Measurements from ENCODE around the gene ZNF722. TPM values are rescaled to one million over a fixed set of nuclear protein-coding genes. Genes with fewer than 3 reads are reported as not detected.
"Not testable (repeated sequence)": the region's sequence is repeated elsewhere in the genome, so short reads cannot be mapped to it uniquely, and the experiment has no call there.

The ZNF722 gene
- total RNA-seq, result not detected

GRCh38 chr7:63998549-63998948 is at the start of gene ZNF722:
ZNF722 (plus strand) TSS chr7:63998849; CDS start chr7:63998962, 113 bp downstream.
- H3K9me3 ChIP-seq, result peaks cover 0 to 54% (median 2%) of the 10 kb centered on the region in 4 donors
- no peak for TF ChIP-seq POLR2A (IDR thresholded peaks at IDR 0.05)
- TF ChIP-seq, protein P1, sequence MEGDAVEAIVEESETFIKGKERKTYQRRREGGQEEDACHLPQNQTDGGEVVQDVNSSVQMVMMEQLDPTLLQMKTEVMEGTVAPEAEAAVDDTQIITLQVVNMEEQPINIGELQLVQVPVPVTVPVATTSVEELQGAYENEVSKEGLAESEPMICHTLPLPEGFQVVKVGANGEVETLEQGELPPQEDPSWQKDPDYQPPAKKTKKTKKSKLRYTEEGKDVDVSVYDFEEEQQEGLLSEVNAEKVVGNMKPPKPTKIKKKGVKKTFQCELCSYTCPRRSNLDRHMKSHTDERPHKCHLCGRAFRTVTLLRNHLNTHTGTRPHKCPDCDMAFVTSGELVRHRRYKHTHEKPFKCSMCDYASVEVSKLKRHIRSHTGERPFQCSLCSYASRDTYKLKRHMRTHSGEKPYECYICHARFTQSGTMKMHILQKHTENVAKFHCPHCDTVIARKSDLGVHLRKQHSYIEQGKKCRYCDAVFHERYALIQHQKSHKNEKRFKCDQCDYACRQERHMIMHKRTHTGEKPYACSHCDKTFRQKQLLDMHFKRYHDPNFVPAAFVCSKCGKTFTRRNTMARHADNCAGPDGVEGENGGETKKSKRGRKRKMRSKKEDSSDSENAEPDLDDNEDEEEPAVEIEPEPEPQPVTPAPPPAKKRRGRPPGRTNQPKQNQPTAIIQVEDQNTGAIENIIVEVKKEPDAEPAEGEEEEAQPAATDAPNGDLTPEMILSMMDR (IDR thresholded peaks at IDR 0.05), result no peak
- no peak for TF ChIP-seq EP300 (IDR thresholded peaks at IDR 0.05)
- H3K4me1 ChIP-seq, result no peaks in the 10 kb centered on the region
- WGBS, 2 donors, result 89 to 93% methylated on average over 10 of the region's 10 CpGs
- no peaks in the 10 kb centered on the region for H3K36me3 ChIP-seq
- no peaks in the 10 kb centered on the region for H3K27me3 ChIP-seq
- no peak within 1 kb of the TSS for H3K4me3 ChIP-seq
- DNase-seq (ENCODE audit: low spot score in 2 of 2), result no peak
- no peak within 1 kb of the TSS for H3K27ac ChIP-seq

GRCh38 chr7:63953181-63953580 is 45.5 kb upstream of the ZNF722 start:
- H3K27me3 ChIP-seq, result no peaks in the 10 kb centered on the region
- no peaks in the 10 kb centered on the region for H3K4me1 ChIP-seq
- H3K36me3 ChIP-seq, result no peaks in the 10 kb centered on the region
- WGBS, 2 donors, result 54 to 56% methylated on average over 2 of the region's 2 CpGs
- H3K27ac ChIP-seq, result no peak overlapping the region
- TF ChIP-seq EP300 (IDR thresholded peaks at IDR 0.05), result no peak
- TF ChIP-seq, protein P1 (IDR thresholded peaks at IDR 0.05), result no peak
- no peak for TF ChIP-seq POLR2A (IDR thresholded peaks at IDR 0.05)
- peaks cover 0 to 41% (median 0%) of the 10 kb centered on the region in 4 donors for H3K9me3 ChIP-seq
- DNase-seq (ENCODE audit: low spot score in 2 of 2), result no peak
- no peak overlapping the region for H3K4me3 ChIP-seq

DNA sequence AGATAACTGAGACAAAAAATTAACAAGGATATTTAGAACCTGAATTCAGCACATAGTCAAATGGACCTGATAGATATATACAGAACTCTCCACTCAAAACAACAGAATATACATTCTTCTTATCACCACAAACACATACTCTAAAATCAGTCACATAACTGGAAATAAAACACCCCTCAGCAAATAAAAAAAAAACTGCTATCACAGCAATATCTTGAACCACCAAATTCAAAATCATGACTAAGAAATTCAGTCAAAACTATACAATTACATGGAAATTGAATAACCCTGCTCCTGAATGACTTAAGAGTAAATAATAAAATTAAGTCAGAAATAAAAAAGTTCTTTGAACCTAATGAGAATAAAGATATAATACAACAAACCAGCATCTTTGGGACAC is 30.0 kb upstream of the ZNF722 start:
- Histone ChIP-seq H3K4me1 (no peaks in the 10 kb centered on the region), H3K9me3 (peaks cover 0 to 8% (median 0%) of the 10 kb centered on the region in 4 donors), H3K27me3 (no peaks in the 10 kb centered on the region), H3K27ac (no peak overlapping the region), H3K36me3 (no peaks in the 10 kb centered on the region), H3K4me3 (no peak overlapping the region)
- DNase-seq (ENCODE audit: low spot score in 2 of 2), result no peak
- TF ChIP-seq EP300 (IDR thresholded peaks at IDR 0.05) (no peak), POLR2A (IDR thresholded peaks at IDR 0.05) (no peak)
- TF ChIP-seq, protein P1 (IDR thresholded peaks at IDR 0.05), result no peak

DNA sequence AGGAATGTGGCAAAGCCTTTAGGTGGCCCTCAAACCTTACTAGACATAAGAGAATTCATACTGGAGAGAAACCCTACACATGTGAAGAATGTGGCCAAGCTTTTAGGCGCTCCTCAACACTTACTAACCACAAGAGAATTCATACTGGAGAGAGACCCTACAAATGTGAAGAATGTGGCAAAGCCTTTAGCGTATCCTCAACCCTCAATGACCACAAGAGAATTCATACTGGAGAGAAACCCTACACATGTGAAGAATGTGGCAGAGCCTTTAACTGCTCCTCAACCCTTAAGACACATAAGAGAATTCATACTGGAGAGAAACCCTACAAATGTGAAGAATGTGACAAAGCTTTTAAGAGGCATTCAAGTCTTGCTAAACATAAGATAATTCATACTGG is 16.8 kb downstream of the ZNF722 start:
- 64 to 78% methylated on average over 2 of the region's 2 CpGs for WGBS, 2 donors
- H3K36me3 ChIP-seq; H3K4me3 ChIP-seq; H3K27me3 ChIP-seq; H3K4me1 ChIP-seq; DNase-seq (ENCODE audit: low spot score in 2 of 2); H3K27ac ChIP-seq: not testable (repeated sequence)
- H3K9me3 ChIP-seq, result peaks cover 0 to 59% (median 10%) of the 10 kb centered on the region in 4 donors

DNA sequence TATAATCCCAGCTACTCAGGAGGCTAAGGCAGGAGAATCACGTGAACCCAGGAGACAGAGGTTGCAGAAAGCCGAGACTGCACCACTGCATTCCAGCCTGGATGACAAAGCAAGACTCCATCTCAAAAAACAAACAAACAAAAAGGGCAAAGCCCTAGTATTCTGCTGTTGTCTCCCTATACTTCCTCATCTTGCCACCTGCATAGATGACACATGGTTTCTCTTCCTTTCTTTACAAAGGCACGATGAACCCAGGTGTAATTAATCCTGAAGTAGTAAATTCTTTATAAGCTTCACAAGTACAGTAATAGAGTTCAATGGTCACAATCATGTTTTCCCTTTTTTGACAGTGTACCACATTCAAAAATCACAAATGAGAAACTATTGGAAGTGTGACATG is 36.7 kb downstream of the ZNF722 start:
- Histone ChIP-seq H3K27me3 (no peaks in the 10 kb centered on the region), H3K4me3 (no peak overlapping the region), H3K4me1 (no peaks in the 10 kb centered on the region), H3K9me3 (peaks cover 0 to 80% (median 6%) of the 10 kb centered on the region in 4 donors), H3K36me3 (no peaks in the 10 kb centered on the region), H3K27ac (no peak overlapping the region)
- no peak for DNase-seq (ENCODE audit: low spot score in 2 of 2)
- 78 to 79% methylated on average over 3 of the region's 3 CpGs for whole genome bisulfite sequencing, 2 donors
- TF ChIP-seq, protein P1 (IDR thresholded peaks at IDR 0.05), result no peak
- no peak for TF ChIP-seq POLR2A (IDR thresholded peaks at IDR 0.05)
- no peak for TF ChIP-seq EP300 (IDR thresholded peaks at IDR 0.05)

DNA sequence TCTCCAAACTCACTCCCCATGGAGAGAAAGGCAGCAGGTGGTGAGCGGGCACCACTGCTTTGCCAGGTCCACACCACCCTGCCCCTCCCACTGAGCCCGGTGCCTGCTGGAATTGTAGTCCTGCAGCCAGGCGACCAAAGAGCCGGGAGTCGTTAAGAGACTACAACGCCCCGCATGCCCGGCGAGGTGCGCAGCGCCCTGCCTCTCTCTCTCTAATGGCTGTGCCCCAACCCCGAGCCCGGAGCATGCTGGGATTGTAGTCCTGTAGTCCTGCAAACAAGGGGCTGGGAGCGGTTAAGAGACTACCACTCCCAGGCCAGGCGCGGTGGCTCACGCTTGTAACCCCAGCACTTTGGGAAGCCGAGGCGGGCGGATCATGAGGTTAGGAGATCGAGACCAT is 38.4 kb downstream of the ZNF722 start:
- WGBS, 2 donors, result 39 to 54% methylated on average over 13 to 21 of the region's 21 CpGs
- no peak for DNase-seq (ENCODE audit: low spot score in 2 of 2)
- Histone ChIP-seq H3K27me3 (no peaks in the 10 kb centered on the region), H3K27ac (no peak overlapping the region), H3K4me3 (no peak overlapping the region), H3K9me3 (peaks cover 0 to 75% (median 6%) of the 10 kb centered on the region in 4 donors), H3K36me3 (no peaks in the 10 kb centered on the region), H3K4me1 (no peaks in the 10 kb centered on the region)
- TF ChIP-seq, protein P1 (IDR thresholded peaks at IDR 0.05), result no peak
- TF ChIP-seq EP300 (IDR thresholded peaks at IDR 0.05) (no peak), POLR2A (IDR thresholded peaks at IDR 0.05) (no peak)
